CD4-positive, alpha-beta T cell treated with Interleukin-1 beta for 1 hour (primary cell): Measurements from ENCODE around the gene PSRC1.

Experiments
- DNase-seq, 2 donors: peaks; one replicate each; pipeline ENCODE4 v3.0.0-alpha.2; 2020 to 2022

Gene PSRC1

GRCh38 chr1:109243221-109243620 lies 39.7 kb downstream of the PSRC1 start:
- DNase-seq, result no peak

DNA sequence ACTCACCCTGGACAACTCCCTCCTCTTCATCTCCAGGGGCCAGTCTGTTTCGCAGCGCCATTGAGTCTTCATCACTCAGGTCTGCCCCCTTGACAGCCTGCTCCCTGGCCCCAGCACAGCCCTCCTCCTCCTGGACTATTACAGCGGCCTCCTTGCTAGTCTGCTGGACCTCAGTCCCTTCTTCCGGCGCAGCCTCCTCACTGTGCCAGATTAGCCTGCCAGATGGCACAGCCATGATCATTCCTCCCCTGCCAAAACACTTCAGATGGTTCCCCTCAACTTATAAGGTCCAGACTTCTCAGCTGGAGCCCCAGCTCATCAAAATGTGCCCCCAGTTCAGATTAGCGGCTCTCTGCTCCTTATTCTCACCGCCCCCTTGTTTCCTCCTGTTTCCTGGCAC lies 40.6 kb downstream of the PSRC1 start:
- DNase-seq, result no peak

- no peak for DNase-seq
Measured at GRCh38 chr1:109241841-109242345, 41.1 kb downstream of the PSRC1 start.

DNA sequence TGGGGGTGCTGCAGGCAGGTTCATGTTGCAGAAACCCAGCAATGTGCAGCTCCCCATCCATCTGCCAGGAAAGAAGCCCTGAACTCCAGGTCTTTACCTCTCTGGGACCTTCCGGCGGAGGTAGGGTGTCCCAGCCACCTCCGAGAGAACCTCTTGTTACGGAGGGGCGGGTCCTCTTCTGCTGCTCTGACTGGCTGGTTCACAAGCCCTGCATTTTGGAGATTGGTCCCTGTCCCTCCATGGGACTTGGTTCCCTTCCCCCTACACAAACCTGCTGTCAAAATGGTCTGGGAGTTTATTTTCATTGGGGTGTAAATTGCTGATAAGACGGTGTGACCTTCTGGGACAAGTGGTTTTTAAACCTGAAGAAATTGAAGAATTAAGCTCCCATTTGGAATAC lies 41.6 kb downstream of the PSRC1 start:
- DNase-seq, result no peak

DNA sequence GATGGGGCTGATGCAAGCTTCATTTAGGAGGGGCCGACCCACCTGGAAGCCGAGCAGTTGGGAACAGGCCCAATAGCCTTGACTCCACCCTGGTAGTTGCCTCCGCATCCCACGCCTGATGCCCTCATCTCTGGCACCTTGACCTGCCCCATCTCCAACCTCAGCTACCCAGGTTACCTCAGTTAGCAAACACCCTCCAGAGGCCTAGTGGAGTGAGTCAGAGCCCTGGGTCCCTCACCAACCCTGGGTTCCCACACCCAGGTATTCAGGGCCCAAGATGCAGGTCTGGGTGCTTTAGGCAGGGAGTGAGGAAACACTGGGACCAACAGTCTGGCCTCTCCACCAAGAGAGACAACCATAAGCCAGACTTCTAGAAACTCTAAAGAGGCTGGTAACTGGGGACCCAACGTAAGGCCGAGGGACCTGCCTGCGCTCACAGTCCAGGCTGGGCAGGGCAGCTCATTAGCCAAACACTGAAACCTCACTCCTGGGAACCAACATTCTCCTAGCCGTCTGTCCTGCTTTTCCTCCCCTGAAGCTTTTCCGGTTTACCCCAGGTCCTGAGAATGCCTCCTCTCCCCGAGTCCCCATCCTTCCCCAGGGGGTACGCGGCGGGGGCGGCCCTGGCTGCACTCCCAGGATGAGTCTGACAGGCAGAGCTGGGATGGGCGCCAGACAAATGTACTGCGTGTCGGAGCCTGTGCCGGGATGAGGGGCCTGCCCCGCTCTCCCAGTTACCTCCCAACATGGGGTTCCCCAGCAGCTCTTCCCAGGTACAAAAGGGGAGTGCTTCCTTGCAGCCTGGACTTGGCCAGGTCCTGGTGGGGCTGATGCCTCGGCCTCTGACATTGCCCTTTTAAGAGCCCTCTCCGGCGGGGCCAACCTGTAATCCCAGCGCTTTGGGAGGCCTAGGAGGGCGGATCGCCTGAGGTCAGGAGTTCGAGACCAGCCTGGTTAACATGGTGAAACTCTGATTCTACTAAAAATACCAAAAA lies 42.5 kb downstream of the PSRC1 start:
- peak in 1 of 2 donors; percentile 17 for DNase-seq

DNA sequence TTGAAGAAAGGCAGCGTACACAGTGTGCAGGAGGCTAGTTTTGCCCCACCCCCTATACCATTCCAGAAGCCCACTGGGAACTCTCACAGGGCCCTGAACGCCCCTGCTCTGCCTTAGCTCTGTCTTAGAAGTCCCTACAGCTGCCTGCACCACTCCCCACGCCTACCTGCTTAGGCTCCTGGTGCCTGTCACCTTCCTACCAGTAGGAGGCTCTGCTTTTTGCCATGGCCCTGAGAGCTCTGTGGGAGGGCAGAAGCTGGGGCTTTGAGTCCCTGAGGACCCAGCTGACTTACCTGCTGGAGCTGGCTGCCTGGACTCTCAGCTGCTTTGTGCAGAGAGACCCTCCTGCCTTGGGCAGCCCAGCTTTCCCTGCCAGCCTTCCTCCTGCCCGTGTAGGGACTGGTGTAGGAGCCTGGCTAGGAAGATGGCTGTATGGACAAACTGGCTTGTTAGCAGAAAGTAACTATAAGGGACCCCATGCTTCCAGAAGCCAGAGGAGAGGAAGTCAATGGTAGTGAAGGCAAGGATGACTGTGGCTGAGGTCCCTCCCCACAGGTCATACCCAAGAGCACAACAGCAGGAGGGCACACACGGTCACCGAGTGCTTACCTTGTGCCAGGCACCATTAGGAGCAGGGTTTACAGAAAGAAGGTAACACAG lies 43.4 kb downstream of the PSRC1 start:
- peak; percentile 30 to 38 for DNase-seq

DNA sequence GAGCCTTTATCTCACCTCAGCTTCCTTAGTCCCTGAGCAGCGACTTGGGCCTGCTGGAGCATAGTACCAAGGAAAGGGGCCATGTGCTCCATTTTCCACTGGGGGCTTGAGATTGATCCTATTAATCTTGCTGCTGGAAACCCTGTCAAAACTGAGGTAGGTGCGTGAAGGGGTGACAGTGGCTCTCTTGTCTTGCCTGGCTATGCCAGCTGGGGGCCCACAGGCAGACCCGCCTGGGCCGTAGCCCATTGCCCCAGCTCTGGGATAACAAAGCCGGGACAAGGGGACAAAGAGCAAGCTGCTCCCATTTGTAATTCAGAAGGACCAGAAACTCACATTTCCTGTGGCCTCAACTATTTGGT lies 43.9 kb downstream of the PSRC1 start:
- no peak for DNase-seq

- no peak for DNase-seq
Measured at GRCh38 chr1:109238382-109238781, 44.6 kb downstream of the PSRC1 start.

DNA sequence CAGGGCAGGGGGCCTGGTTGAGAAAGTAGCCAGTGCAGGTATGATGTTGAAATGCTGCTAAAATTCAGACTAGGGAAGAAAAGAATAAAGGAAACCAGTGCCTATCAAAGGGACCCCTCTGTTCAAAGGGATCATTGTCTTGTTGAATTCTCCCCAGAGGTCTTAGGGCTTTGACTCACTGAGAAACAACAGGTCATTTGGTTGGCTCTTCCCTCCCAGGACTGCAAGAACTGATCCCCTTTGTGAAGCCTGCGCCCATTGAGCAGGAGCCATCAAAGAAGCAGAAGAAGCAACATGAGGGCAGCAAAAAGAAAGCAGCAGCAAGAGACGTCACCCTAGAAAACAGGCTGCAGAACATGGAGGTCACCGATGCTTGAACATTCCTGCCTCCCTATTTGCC lies 45.4 kb downstream of the PSRC1 start:
- no peak for DNase-seq

- no peak for DNase-seq
Measured at GRCh38 chr1:109235137-109235536, 47.8 kb downstream of the PSRC1 start.

- DNase-seq, result no peak
Measured at GRCh38 chr1:109231066-109231465, 51.9 kb downstream of the PSRC1 start.
